Muscle of arm (tissue), 14 donors: Measurements from ENCODE around the gene TMEM97. TPM values are rescaled to one million over a fixed set of nuclear protein-coding genes. Genes with fewer than 3 reads are reported as not detected.
A peak's percentile ranks its signal among the peaks of the same experiment; 100 is the strongest.
"Not testable (repeated sequence)": the region's sequence is repeated elsewhere in the genome, so short reads cannot be mapped to it uniquely, and the experiment has no call there.

Experiments
- DNase-seq: peaks from one replicate; pipeline ENCODE4 v3.0.0-alpha.2; 2013
- long read RNA-seq, 11 donors: transcript quantifications; one replicate each; lab custom pipeline, GENCODE V29; 2026
- polyA plus RNA-seq, 12 donors: library from polyadenylated mRNA; unstranded; fragments of 120-200 nt; gene quantifications; one replicate each; pipeline ENCODE4 v1.2.1, GENCODE V29; 2013; ENCODE audit not compliant: insufficient read length in 12 of 12

TMEM97 gene
- polyA plus RNA-seq: 10 to 100 TPM in 11 of 12 donors, not detected in 1; 14.9 to 50.2 (median 21.7) TPM
- long read RNA-seq, donor 1, transcript TMEM97-201 (3 exons, 2,568 nt): major isoform, 24 of 134 reads
- long read RNA-seq, donor 1, partial matches to known transcripts: 102 of 134 reads
- long read RNA-seq, donor 1, other reads (novel, unspliced or antisense): 8 of 134 reads
- long read RNA-seq, donor 2, transcript TMEM97-201 (3 exons, 2,568 nt): major isoform, 11 of 61 reads
- long read RNA-seq, donor 2, partial matches to known transcripts: 0 of 61 reads
- long read RNA-seq, donor 2, other reads (novel, unspliced or antisense): 50 of 61 reads
- long read RNA-seq, donor 3, partial matches to known transcripts: 15 of 27 reads
- long read RNA-seq, donor 3, other reads (novel, unspliced or antisense): 10 of 27 reads
- long read RNA-seq, donor 4, partial matches to known transcripts: 0 of 10 reads
- long read RNA-seq, donor 4, other reads (novel, unspliced or antisense): 6 of 10 reads
- long read RNA-seq, donor 5, transcript TMEM97-201 (3 exons, 2,568 nt): major isoform, 7 of 71 reads
- long read RNA-seq, donor 5, partial matches to known transcripts: 28 of 71 reads
- long read RNA-seq, donor 5, other reads (novel, unspliced or antisense): 35 of 71 reads
- long read RNA-seq, donor 6, transcript TMEM97-201 (3 exons, 2,568 nt): major isoform, 6 of 22 reads
- long read RNA-seq, donor 6, partial matches to known transcripts: 6 of 22 reads
- long read RNA-seq, donor 6, other reads (novel, unspliced or antisense): 10 of 22 reads
- long read RNA-seq, donor 7, partial matches to known transcripts: 0 of 3 reads
- long read RNA-seq, donor 7, other reads (novel, unspliced or antisense): 0 of 3 reads
- long read RNA-seq, donor 8, transcript TMEM97-201 (3 exons, 2,568 nt): major isoform, 5 of 50 reads
- long read RNA-seq, donor 8, partial matches to known transcripts: 8 of 50 reads
- long read RNA-seq, donor 8, other reads (novel, unspliced or antisense): 37 of 50 reads
- long read RNA-seq, donor 9, transcript TMEM97-201 (3 exons, 2,568 nt): major isoform, 7 of 65 reads
- long read RNA-seq, donor 9, partial matches to known transcripts: 45 of 65 reads
- long read RNA-seq, donor 9, other reads (novel, unspliced or antisense): 13 of 65 reads
- long read RNA-seq, donor 10, transcript TMEM97-201 (3 exons, 2,568 nt): major isoform, 5 of 5 reads
- long read RNA-seq, donor 10, partial matches to known transcripts: 0 of 5 reads
- long read RNA-seq, donor 10, other reads (novel, unspliced or antisense): 0 of 5 reads
- long read RNA-seq, donor 11, transcript TMEM97-201 (3 exons, 2,568 nt): major isoform, 12 of 12 reads
- long read RNA-seq, donor 11, partial matches to known transcripts: 0 of 12 reads
- long read RNA-seq, donor 11, other reads (novel, unspliced or antisense): 0 of 12 reads

- peak; percentile 97 for DNase-seq
Measured at GRCh38 chr17:28318759-28319597, at the start of gene TMEM97. Gene TMEM97 (plus strand): TSS chr17:28319200. CDS start chr17:28319240, 40 bp downstream.

- DNase-seq: no peak
Measured at GRCh38 chr17:28270055-28270454, 48.9 kb upstream of the TMEM97 start.

GRCh38 chr17:28270926-28271325, 48.1 kb upstream of the TMEM97 start:
- DNase-seq: no peak

- no peak for DNase-seq
Measured at GRCh38 chr17:28271431-28271830, 47.6 kb upstream of the TMEM97 start.

- DNase-seq: no peak
Measured at GRCh38 chr17:28272166-28272565, 46.8 kb upstream of the TMEM97 start.

GRCh38 chr17:28273341-28273740, 45.7 kb upstream of the TMEM97 start:
- DNase-seq: not testable (repeated sequence)

GRCh38 chr17:28274591-28275265, 44.3 kb upstream of the TMEM97 start:
- DNase-seq: no peak

- DNase-seq: no peak
Measured at GRCh38 chr17:28276011-28276410, 43.0 kb upstream of the TMEM97 start.

GRCh38 chr17:28279411-28279810, 39.6 kb upstream of the TMEM97 start:
- DNase-seq: no peak

- DNase-seq: no peak
Measured at GRCh38 chr17:28280826-28281225, 38.2 kb upstream of the TMEM97 start.

- DNase-seq: no peak
Measured at GRCh38 chr17:28282596-28282995, 36.4 kb upstream of the TMEM97 start.

GRCh38 chr17:28285965-28286364, 33.0 kb upstream of the TMEM97 start:
- no peak for DNase-seq

- DNase-seq: no peak
Measured at GRCh38 chr17:28290703-28291102, 28.3 kb upstream of the TMEM97 start.

GRCh38 chr17:28291780-28292330, 27.1 kb upstream of the TMEM97 start:
- DNase-seq: no peak

GRCh38 chr17:28292878-28293277, 26.1 kb upstream of the TMEM97 start:
- not testable (repeated sequence) for DNase-seq

GRCh38 chr17:28293994-28294393, 25.0 kb upstream of the TMEM97 start:
- no peak for DNase-seq

GRCh38 chr17:28295677-28296578, 23.1 kb upstream of the TMEM97 start:
- DNase-seq: no peak

GRCh38 chr17:28298449-28298848, 20.6 kb upstream of the TMEM97 start:
- no peak for DNase-seq
